Measurements from ENCODE around the gene MTA1.

DNA sequence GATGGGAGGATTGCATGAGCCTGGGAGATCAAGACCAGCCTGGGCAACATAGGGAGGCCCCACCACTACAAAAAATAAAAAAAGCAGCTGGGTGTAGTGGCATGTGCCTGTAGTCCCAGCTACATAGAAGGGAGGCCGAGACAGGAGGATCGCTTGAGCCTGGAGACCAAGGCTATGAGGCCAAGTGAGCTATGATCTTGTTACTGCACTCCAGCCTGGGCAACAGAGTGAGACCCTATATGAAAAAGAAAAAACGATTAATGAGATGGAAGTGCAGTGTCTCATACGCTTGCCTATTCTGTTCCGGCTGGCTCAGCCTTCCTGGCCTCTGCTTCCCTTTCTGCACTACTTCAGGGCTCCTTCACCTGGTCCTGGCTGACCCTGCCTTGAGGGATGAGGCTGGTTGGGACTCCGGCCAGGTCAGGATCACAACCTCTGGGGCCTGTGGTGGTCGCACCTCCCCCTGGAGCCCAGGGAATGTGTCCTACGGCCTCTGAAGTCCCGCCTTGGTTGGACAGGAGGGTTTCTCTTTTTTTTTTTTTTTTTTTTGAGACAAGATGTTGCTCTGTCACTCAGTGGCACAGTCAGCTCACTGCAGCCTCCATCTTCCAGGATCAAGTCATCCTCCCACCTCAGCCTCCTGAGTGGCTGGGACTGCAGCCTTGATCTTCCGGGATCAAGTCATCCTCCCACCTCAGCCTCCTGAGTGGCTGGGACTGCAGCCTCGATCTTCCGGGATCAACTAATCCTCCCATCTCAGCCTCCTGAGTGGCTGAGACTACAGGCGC, 82.1 kb downstream of the MTA1 start:
- no peak for TF ChIP-seq CTCF (conservative IDR thresholded peaks at IDR 0.05; ENCODE audit: low read length)
- TF ChIP-seq EZH2phosphoT487 (IDR thresholded peaks at IDR 0.05; ENCODE audit: borderline replicate concordance, low read depth, low read length) = no peak

Measured in OCI-LY7 (cell line).